Right renal pelvis (tissue), 4 donors: ENCODE data around the gene FAM120A. TPM values are rescaled to one million over a fixed set of nuclear protein-coding genes. Genes with fewer than 3 reads are reported as not detected.

Experiments used
- DNase-seq, 4 donors: peaks; one replicate each; pipeline ENCODE4 v3.0.0-alpha.2; 2013; ENCODE audit warnings: low read depth in 4 of 4, low spot score in 3 of 4, missing footprints in 1 of 4
- polyA plus RNA-seq, 4 donors: library from polyadenylated mRNA; unstranded; fragments of 120-200 nt; gene quantifications; one replicate each; pipeline ENCODE4 v1.2.1, GENCODE V29; 2013; ENCODE audit not compliant: insufficient read length in 4 of 4

FAM120A gene
- polyA plus RNA-seq, 4 donors: 76.2 to 85.7 (median 79.5) TPM

GRCh38 chr9:93590609-93591234 lies 139.2 kb downstream of the FAM120A start:
- DNase-seq: no peak

GRCh38 chr9:93591301-93592007 lies 140.0 kb downstream of the FAM120A start:
- no peak for DNase-seq

- no peak for DNase-seq
These were observed 140.6 kb downstream of the FAM120A start for GRCh38 chr9:93592008-93592642.

GRCh38 chr9:93592643-93593021 lies 141.1 kb downstream of the FAM120A start:
- DNase-seq: no peak

GRCh38 chr9:93593144-93593658 lies 141.7 kb downstream of the FAM120A start:
- no peak for DNase-seq

GRCh38 chr9:93594041-93594756 lies 142.7 kb downstream of the FAM120A start:
- DNase-seq: no peak

- no peak for DNase-seq
These were observed 144.0 kb downstream of the FAM120A start for GRCh38 chr9:93595461-93595860.

GRCh38 chr9:93595861-93596365 lies 144.4 kb downstream of the FAM120A start:
- DNase-seq: no peak

GRCh38 chr9:93596399-93596798 lies 144.9 kb downstream of the FAM120A start:
- DNase-seq: no peak

GRCh38 chr9:93597142-93597706 lies 145.7 kb downstream of the FAM120A start:
- DNase-seq: no peak

- DNase-seq: no peak
These were observed 146.6 kb downstream of the FAM120A start for GRCh38 chr9:93597871-93598646.

GRCh38 chr9:93598647-93599241 lies 147.3 kb downstream of the FAM120A start:
- DNase-seq: no peak

- DNase-seq: no peak
These were observed 148.3 kb downstream of the FAM120A start for GRCh38 chr9:93599571-93600403.

- no peak for DNase-seq
These were observed 149.0 kb downstream of the FAM120A start for GRCh38 chr9:93600504-93600903.

- no peak for DNase-seq
These were observed 149.6 kb downstream of the FAM120A start for GRCh38 chr9:93601063-93601462.

- no peak for DNase-seq
These were observed 150.2 kb downstream of the FAM120A start for GRCh38 chr9:93601666-93602065.

- no peak for DNase-seq
These were observed 151.5 kb downstream of the FAM120A start for GRCh38 chr9:93603011-93603410.

GRCh38 chr9:93603906-93604326 lies 152.4 kb downstream of the FAM120A start:
- DNase-seq: no peak
